K562 (cell line): ENCODE measurements around the gene PMVK. TPM values are rescaled to one million over a fixed set of nuclear protein-coding genes. Genes with fewer than 3 reads are reported as not detected.
A peak's percentile ranks its signal among the peaks of the same experiment; 100 is the strongest.

ENCODE experiments used
- CTBP1 ChIP-seq: fragments of 450-650 bp; IDR thresholded peaks from 2 replicates; pipeline ENCODE4 v1.6.1; 2016; ENCODE audit warnings: borderline replicate concordance
- EP300 ChIP-seq: IDR thresholded peaks from 2 replicates; pipeline ENCODE4 v1.6.1; 2012; ENCODE audit warnings: low read length, improper control_type of control experiment
- HEY1 ChIP-seq: fragments of 250-450 bp; sonication (Bioruptor Pico); IDR thresholded peaks from 2 replicates; pipeline ENCODE4 v1.5.0; 2020; ENCODE audit warnings: mild to moderate bottlenecking, moderate library complexity, borderline replicate concordance
- KHSRP ChIP-seq: fragments of 450-650 bp; IDR thresholded peaks from 2 replicates; pipeline ENCODE4 v1.6.1; 2017
- LEF1 ChIP-seq: fragments of 450-650 bp; IDR thresholded peaks from 2 replicates; pipeline ENCODE4 v1.6.1; 2016; ENCODE audit warnings: mild to moderate bottlenecking
- MLLT1 ChIP-seq, 2 experiments: fragments of 450-650 bp; IDR thresholded peaks; 2 replicates each; pipeline ENCODE4 v1.6.1; 2016
- SREBF2 ChIP-seq: sonication (generic); formaldehyde crosslinking; IDR thresholded peaks from 2 replicates; pipeline ENCODE4 v1.4.0; 2020; ENCODE audit warnings: mild to moderate bottlenecking, missing genetic modification reagents
- TEAD1 ChIP-seq, 2 experiments: fragments of 450-650 bp in 1 of 2; sonication (generic) in 1 of 2; formaldehyde crosslinking; IDR thresholded peaks; 2 replicates each; pipeline versions ENCODE4 v1.4.0 to v1.8.0; 2020 to 2022; ENCODE audit warnings: mild to moderate bottlenecking in 2 of 2, missing genetic modification reagents in 1 of 2
- ZHX1 ChIP-seq: fragments of 150-350 bp; conservative IDR thresholded peaks from 2 replicates; pipeline ENCODE4 v1.6.1; 2014; ENCODE audit warnings: low read length
- ZNF23 ChIP-seq: fragments of 250-450 bp; sonication (Bioruptor Pico); IDR thresholded peaks from 2 replicates; pipeline ENCODE4 v1.4.0; 2020; ENCODE audit warnings: mild to moderate bottlenecking
- ZNF3 ChIP-seq: fragments of 250-450 bp; sonication (Bioruptor Pico); IDR thresholded peaks from 2 replicates; pipeline ENCODE4 v1.5.0; 2021; ENCODE audit warnings: mild to moderate bottlenecking, moderate library complexity
- ZNF408 ChIP-seq: fragments of 250-450 bp; sonication (Bioruptor Pico); IDR thresholded peaks from 2 replicates; pipeline ENCODE4 v1.4.0; 2020; ENCODE audit warnings: low read depth, mild to moderate bottlenecking, moderate library complexity
- ZNF445 ChIP-seq: fragments of 250-450 bp; sonication (Bioruptor Pico); IDR thresholded peaks from 2 replicates; pipeline ENCODE4 v1.4.0; 2020; ENCODE audit warnings: low read depth, mild to moderate bottlenecking, moderate library complexity
- ZNF512 ChIP-seq: IDR thresholded peaks from 2 replicates; pipeline ENCODE4 v1.6.1; 2016; ENCODE audit warnings: missing genetic modification characterization, missing compliant biosample characterization
- ZNF551 ChIP-seq: fragments of 250-450 bp; sonication (Bioruptor Pico); IDR thresholded peaks from 2 replicates; pipeline ENCODE4 v1.5.0; 2021; ENCODE audit warnings: mild to moderate bottlenecking, moderate library complexity
- polyA plus RNA-seq, 8 experiments: library from polyadenylated mRNA; depleted of rRNA in 4 of 8; stranded (reverse) in 5 of 8; unstranded in 3 of 8; fragments of >200 nt; fragmentation: Nextera tagmentation in 2 of 8; fragmentation: Illumina TruSeq in 1 of 8; extraction: Ambion mirVana in 2 of 8; extraction: Trizol in 1 of 8; gene quantifications; 2 replicates each; pipeline versions ENCODE4 v1.2.1 to v1.2.3, GENCODE V29; 2011 to 2014; ENCODE audit warnings: inconsistent platforms in 1 of 8, missing spikeins in 1 of 8
- total RNA-seq, 7 experiments: library from RNA; depleted of rRNA in 6 of 7; stranded (reverse); fragments of >200 nt in 6 of 7; fragmentation: Illumina TruSeq in 2 of 7; extraction: Trizol in 2 of 7; gene quantifications; 2 replicates each; pipeline versions ENCODE4 v1.2.1 to v1.2.3, GENCODE V29; 2011 to 2021; ENCODE audit warnings: low replicate concordance in 1 of 7
- TF ChIP-seq, protein P1 (sequence below): fragments of 250-450 bp; sonication (Bioruptor Pico); IDR thresholded peaks from 2 replicates; pipeline ENCODE4 v1.5.0; 2021; ENCODE audit warnings: mild to moderate bottlenecking, moderate library complexity

Gene PMVK
- total and polyA plus RNA-seq, 9 of the 15 experiments (the other 6 are each of a cell fraction or from before 2014, with no cell fraction given), result 1.1 to 15.3 (median 6.3) TPM

DNA sequence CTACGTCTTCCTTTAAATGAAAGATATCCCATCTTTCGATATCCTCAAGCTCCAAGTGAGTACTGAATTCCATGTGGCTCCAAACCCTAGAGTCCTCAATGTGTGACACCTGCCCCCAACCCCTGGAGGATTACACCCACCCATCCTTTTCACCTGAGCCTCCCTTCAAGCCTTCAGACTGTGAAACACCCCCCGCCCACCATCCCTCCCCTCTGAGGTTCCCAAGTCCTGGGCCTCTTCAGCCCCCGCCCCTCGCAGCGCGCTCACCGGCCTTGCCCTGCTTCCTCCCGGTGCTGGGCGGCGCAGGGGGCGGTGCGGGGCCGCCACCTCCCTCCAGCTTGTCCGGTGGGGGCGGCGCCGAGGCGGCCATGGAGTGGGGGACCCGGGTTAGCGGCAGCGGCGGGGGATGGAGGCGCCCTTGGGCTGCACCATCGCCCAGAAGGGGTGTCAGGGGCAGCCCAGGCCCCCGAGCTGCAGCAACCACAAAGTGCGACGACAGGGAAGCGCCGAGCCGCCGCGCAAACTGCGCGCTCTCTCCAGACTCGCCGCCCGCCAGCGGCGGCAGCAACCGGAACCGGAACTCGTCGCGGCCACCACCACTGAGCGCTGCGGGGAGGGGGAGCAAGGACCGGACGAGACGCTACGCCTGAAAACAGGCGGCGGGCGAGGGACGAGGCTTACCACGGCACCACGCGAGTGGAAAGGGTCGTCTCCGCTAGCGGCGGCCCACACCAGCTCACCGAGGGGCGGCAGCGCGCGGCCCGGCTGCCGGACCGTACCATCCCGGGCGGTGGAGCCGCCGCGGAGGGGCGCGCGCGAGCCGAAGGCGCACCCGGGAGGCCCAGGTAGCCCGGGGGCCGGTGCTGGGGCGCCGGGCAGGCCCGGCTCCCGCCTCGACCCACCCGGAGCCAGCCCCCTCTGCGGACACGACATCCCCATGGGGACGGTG, 25.0 kb upstream of the PMVK start, which contains the start of gene PYGO2 (continued):
- TF ChIP-seq ZNF551 (CRISPR knock-in tag) (no peak), TEAD1 (CRISPR knock-in tag; IDR thresholded peaks at IDR 0.05) (no peak), ZNF512 (tag) (no peak), ZNF408 (CRISPR knock-in tag) (no peak), ZHX1 (no peak), SREBF2 (no peak), ZNF445 (CRISPR knock-in tag) (no peak), CTBP1 (peak; percentile 93), KHSRP (no peak), EP300 (no peak), LEF1 (no peak), ZNF23 (no peak), MLLT1 (IDR thresholded peaks at IDR 0.05) (0 out of 4 replicates have a peak, but pooled peaks of 1 of the 2 experiments have one; percentile 16), HEY1 (CRISPR knock-in tag) (no peak), ZNF3 (CRISPR knock-in tag) (no peak)
- TF ChIP-seq, protein P1, sequence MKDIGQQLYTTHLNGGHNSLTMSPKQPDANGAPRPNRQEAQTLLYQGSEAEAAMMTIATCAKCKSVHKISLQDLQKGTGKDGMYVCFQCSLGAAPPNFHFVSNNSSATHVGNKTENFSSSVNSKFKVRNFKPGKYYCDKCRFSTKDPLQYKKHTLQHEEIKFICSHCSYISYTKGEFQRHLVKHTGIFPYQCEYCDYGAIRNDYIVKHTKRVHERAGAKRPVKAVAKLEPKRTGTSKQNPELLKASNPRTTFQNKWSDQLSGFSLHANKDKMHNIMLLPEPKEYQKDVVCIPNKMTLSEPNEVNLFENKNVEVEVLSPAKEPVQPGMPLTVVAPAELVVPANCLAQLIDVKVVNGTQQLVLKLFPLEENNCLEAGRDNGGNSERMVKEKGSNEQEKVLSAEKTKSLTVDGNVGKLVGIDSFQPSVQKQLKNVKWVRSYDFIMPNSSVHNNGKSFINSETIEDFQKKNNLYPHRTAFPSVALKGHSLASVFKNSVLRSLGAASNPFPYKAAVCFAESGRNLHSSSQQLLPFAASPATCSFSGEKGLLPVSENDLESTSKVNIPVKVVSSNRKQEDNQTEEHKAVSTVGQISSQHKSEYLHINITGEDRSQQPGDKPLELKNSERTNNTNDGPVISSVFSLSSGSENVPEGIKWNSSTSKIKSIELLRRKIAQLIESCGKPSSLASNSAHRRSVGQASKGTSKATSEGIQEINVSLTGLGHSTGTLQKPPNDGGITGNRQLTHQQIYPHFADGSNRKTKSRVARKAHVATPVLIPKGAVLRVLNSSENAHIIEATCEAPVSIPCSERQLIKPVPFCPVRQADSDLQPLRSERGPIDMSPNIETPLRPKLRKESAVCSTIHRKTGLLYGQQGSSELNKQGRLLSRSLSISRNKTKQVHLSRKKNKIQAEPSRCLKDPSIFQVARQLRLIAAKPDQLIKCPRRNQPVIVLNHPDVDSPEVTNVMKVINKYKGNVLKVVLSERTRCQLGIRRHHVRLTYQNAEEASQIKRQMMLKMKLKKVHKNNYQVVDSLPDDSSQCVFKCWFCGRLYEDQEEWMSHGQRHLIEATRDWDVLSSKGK (CRISPR knock-in tag), result no peak
